Left lung (tissue), 10 donors: ENCODE results near the gene VAV3. TPM values are rescaled to one million over a fixed set of nuclear protein-coding genes. Genes with fewer than 3 reads are reported as not detected.

Experiments used
- ATAC-seq: fragments of 200-7000 bp; cut with Tn5 transposase; one replicate; pipeline ENCODE4 v1.9.1; 2020; ENCODE audit warnings: moderate library complexity
- DNase-seq, 4 donors: peaks; one replicate each; pipeline ENCODE4 v3.0.0-alpha.2; 2013 to 2020
- H3K27ac ChIP-seq, 2 donors: fragments of 200-600 bp; sonication (generic) in 1 of 2; one replicate each; pipeline versions ENCODE4 v1.5.0 to v1.8.0; 2020 to 2021
- H3K27me3 ChIP-seq, 2 donors: fragments of 200-600 bp; sonication (generic) in 1 of 2; one replicate each; pipeline versions ENCODE4 v1.5.0 to v1.8.0; 2020 to 2021
- H3K36me3 ChIP-seq, 2 donors: fragments of 200-600 bp; sonication (generic) in 1 of 2; one replicate each; pipeline versions ENCODE4 v1.5.0 to v1.8.0; 2020 to 2021
- H3K4me1 ChIP-seq, 2 donors: fragments of 200-600 bp; one replicate each; pipeline ENCODE4 v1.8.0; 2021
- H3K4me3 ChIP-seq, 2 donors: fragments of 200-600 bp; sonication (generic) in 1 of 2; one replicate each; pipeline versions ENCODE4 v1.5.0 to v1.8.0; 2020 to 2021; ENCODE audit warnings: mild to moderate bottlenecking in 1 of 2
- H3K9me3 ChIP-seq, 2 donors: fragments of 200-600 bp; sonication (generic) in 1 of 2; one replicate each; pipeline versions ENCODE4 v1.5.0 to v1.8.0; 2020 to 2021
- intact Hi-C, 2 donors: fragments of 100-400 bp; cut with DNase I; formaldehyde crosslinking; loops; one replicate each; pipeline versions ENCODE4 v1.11.2 to v1.14.2; 2022
- polyA plus RNA-seq, 6 donors: library from polyadenylated mRNA; unstranded; fragments of 120-200 nt; gene quantifications; one replicate each; pipeline ENCODE4 v1.2.1, GENCODE V29; 2013; ENCODE audit not compliant: insufficient read length in 6 of 6
- total RNA-seq, 2 donors: library from RNA; stranded (reverse); fragmentation: NEBNext Ultra II Directional; extraction: Animal tissue kit (Norgen Biotek cat#: 25700); gene quantifications; one replicate each; pipeline ENCODE4 v1.2.1, GENCODE V29; 2021
- TF ChIP-seq, protein P1 (sequence below), 2 donors: fragments of 200-600 bp; sonication (generic) in 1 of 2; IDR thresholded peaks; one replicate each; pipeline versions ENCODE4 v1.5.0 to v1.8.0; 2021; ENCODE audit warnings: antibody characterized with exemption in 2 of 2
- donor health status: DM: no; HTN: yes; CAD: no.
- donor health status: DM: no; HTN: no; CAD: no.

Gene VAV3
- total and polyA plus RNA-seq, 8 donors: 5.3 to 14.5 (median 7.2) TPM

DNA sequence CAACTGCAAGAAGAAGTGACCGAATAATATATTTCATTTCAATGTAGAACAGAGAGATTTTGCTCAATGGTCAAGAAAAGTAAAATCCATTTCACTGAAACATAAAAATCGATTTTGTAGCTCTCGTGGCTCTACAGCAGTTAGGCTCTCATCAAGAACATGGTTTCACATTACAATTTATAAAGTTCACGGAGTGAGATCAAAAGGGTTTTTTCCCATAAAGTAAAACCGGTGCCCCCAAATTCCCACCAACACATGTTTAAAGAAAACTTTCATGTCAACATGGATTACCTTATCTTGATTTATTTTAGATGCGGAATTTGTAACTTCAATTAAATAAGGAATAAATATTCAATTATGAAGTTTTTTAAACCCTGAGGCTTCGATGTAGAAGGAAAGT is 16.3 kb upstream of the VAV3 start:
- TF ChIP-seq, protein P1, sequence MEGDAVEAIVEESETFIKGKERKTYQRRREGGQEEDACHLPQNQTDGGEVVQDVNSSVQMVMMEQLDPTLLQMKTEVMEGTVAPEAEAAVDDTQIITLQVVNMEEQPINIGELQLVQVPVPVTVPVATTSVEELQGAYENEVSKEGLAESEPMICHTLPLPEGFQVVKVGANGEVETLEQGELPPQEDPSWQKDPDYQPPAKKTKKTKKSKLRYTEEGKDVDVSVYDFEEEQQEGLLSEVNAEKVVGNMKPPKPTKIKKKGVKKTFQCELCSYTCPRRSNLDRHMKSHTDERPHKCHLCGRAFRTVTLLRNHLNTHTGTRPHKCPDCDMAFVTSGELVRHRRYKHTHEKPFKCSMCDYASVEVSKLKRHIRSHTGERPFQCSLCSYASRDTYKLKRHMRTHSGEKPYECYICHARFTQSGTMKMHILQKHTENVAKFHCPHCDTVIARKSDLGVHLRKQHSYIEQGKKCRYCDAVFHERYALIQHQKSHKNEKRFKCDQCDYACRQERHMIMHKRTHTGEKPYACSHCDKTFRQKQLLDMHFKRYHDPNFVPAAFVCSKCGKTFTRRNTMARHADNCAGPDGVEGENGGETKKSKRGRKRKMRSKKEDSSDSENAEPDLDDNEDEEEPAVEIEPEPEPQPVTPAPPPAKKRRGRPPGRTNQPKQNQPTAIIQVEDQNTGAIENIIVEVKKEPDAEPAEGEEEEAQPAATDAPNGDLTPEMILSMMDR (IDR thresholded peaks at IDR 0.05): no peak
- no peaks in the 10 kb centered on the region for H3K9me3 ChIP-seq
- H3K27me3 ChIP-seq: no peaks in the 10 kb centered on the region
- intact Hi-C loops: no loop called here
- DNase-seq: no peak
- H3K27ac ChIP-seq: no peak overlapping the region
- ATAC-seq: no peak
- no peak overlapping the region for H3K4me3 ChIP-seq
- H3K36me3 ChIP-seq: no peaks in the 10 kb centered on the region
- no peaks in the 10 kb centered on the region for H3K4me1 ChIP-seq

DNA sequence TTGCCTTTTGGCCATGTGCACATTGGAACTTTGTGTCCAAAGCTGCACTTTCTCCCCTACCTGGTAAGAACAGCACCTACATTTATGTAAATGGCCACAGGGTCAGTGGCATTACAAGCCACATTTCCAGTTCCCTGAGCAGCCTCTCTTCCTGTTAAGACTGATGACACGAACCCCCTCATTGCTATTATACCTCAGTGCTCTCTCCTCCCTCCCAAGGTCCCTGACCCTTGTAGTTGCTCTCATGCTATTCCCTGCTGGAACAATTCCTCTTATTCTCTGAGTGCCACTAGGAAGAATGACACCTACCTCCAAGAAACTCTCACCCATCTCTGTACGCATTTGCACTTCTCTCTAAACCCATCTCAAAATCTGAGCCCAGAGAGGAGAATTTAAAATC is 14.9 kb upstream of the VAV3 start:
- H3K9me3 ChIP-seq: no peaks in the 10 kb centered on the region
- intact Hi-C loops: no loop called here
- no peak overlapping the region for H3K4me3 ChIP-seq
- H3K4me1 ChIP-seq: no peaks in the 10 kb centered on the region
- H3K36me3 ChIP-seq: no peaks in the 10 kb centered on the region
- no peak overlapping the region for H3K27ac ChIP-seq
- TF ChIP-seq, protein P1 (IDR thresholded peaks at IDR 0.05): no peak
- no peak for ATAC-seq
- no peak for DNase-seq
- no peaks in the 10 kb centered on the region for H3K27me3 ChIP-seq

DNA sequence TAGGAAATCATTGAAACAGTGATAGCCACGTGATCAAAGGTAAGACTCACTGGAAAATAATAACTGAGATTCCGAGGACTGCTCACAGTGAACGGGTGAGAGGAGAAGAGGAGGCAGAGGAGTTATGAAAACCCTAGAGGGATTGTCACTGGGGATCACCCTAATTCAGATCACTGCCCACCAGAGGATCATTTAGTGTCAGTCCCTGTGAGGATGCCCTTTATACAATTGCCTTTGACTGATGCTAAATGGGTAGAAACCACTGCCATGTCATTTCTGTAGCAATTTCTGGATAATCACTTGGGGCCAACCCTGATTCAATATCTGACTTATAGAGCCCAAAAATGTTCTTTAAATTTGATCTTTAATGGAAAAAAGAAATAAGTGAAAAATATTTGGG is 14.1 kb upstream of the VAV3 start:
- Histone ChIP-seq H3K27ac (no peak overlapping the region), H3K27me3 (no peaks in the 10 kb centered on the region), H3K4me3 (no peak overlapping the region), H3K4me1 (no peaks in the 10 kb centered on the region), H3K9me3 (no peaks in the 10 kb centered on the region), H3K36me3 (no peaks in the 10 kb centered on the region)
- DNase-seq (no peak), ATAC-seq (no peak)
- TF ChIP-seq, protein P1 (IDR thresholded peaks at IDR 0.05): no peak
- intact Hi-C loops: no loop called here

GRCh38 chr1:107976836-107977235 is 11.9 kb upstream of the VAV3 start:
- no peaks in the 10 kb centered on the region for H3K27me3 ChIP-seq
- TF ChIP-seq, protein P1 (IDR thresholded peaks at IDR 0.05): no peak
- no peaks in the 10 kb centered on the region for H3K36me3 ChIP-seq
- no peak overlapping the region for H3K27ac ChIP-seq
- no peaks in the 10 kb centered on the region for H3K4me1 ChIP-seq
- ATAC-seq (no peak), DNase-seq (no peak)
- H3K9me3 ChIP-seq: no peaks in the 10 kb centered on the region
- intact Hi-C loops: no loop called here
- H3K4me3 ChIP-seq: no peak overlapping the region

DNA sequence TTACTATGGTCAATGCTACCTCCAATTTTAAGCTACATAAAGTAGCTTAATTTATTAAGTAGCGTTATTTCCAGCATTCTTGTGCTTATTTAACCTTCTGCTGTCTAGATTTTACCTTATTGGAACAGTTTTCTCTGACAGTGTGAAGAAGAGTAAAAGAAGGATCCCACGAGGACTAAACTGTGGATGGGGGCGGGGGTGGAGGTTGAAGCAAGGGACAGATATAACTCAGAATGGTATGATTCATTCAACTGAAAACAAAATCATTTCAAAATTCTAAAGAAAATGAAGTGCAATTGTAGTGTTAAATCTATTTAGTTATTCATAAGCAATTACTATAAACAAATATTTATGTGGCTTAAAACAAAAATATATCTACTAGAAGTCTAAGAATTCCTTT is 11.5 kb upstream of the VAV3 start:
- DNase-seq (no peak), ATAC-seq (no peak)
- Histone ChIP-seq H3K27me3 (no peaks in the 10 kb centered on the region), H3K9me3 (no peaks in the 10 kb centered on the region), H3K4me1 (no peaks in the 10 kb centered on the region), H3K4me3 (no peak overlapping the region), H3K27ac (no peak overlapping the region), H3K36me3 (no peaks in the 10 kb centered on the region)
- TF ChIP-seq, protein P1 (IDR thresholded peaks at IDR 0.05): no peak
- intact Hi-C loops: no loop called here
